Glomerular visceral epithelial cell (primary cell): ENCODE results near the gene HK1.
A peak's percentile ranks its signal among the peaks of the same experiment; 100 is the strongest.

ENCODE experiments used
- DNase-seq: peaks from one replicate; pipeline ENCODE4 v3.0.0-alpha.2; 2016; ENCODE audit errors: extremely low spot score

HK1 gene

GRCh38 chr10:69419096-69419743 lies 140.9 kb downstream of the HK1 start:
- DNase-seq, result no peak

- no peak for DNase-seq
These were observed 141.4 kb downstream of the HK1 start for GRCh38 chr10:69419744-69420126.

DNA sequence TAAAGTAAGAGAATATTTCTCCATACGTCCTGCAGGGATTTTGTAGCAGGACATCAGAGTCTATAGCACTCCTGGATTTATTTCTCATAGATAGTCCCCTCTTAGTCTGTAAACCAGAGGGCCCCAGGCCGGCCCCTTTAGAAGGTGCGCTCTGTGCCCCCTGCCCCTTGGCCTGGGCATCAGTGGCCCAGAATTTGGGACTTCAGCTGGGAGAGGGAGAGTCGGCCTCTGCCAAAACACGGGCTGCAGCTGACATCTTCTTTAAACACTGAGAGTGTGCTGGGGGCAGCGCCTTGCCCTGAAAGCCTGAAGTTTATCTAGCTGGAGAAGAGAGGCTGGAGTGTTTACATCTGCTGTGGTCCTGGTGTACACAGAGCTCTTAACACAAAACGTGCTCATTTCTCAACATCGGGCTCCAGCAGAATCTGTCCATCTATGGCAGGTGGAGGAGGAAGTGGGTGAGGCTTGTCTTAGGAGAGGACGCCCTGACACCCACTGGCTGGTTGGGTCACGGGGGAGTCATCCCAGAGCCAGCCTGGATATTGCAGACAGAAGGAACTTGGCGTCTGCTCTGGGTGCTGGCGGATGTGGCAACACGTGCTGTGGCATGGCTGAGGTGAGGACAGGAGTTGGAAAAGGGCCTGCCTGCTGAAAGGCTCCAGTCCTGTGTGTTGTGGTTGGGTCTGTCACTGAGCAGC lies 143.5 kb downstream of the HK1 start:
- no peak for DNase-seq

- DNase-seq, result no peak
These were observed 144.4 kb downstream of the HK1 start for GRCh38 chr10:69422676-69423075.

DNA sequence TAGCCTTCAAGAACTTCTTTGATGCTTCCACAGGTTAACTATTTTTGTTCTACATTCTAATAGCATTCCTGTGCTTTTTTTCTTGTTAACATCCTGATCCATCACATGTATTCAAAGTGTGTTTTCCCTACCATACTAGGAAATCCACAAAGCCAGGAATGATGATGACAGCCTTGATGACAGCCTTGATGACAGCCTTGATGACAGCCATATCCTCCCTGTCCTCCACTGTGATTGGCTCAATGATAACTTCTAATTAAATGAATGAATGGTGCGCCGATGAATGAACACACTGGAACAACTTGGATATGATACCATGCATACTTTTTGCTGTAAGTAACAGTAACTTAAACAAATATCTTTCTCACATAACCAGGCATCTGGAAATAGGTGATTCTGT lies 146.7 kb downstream of the HK1 start:
- DNase-seq, result no peak

DNA sequence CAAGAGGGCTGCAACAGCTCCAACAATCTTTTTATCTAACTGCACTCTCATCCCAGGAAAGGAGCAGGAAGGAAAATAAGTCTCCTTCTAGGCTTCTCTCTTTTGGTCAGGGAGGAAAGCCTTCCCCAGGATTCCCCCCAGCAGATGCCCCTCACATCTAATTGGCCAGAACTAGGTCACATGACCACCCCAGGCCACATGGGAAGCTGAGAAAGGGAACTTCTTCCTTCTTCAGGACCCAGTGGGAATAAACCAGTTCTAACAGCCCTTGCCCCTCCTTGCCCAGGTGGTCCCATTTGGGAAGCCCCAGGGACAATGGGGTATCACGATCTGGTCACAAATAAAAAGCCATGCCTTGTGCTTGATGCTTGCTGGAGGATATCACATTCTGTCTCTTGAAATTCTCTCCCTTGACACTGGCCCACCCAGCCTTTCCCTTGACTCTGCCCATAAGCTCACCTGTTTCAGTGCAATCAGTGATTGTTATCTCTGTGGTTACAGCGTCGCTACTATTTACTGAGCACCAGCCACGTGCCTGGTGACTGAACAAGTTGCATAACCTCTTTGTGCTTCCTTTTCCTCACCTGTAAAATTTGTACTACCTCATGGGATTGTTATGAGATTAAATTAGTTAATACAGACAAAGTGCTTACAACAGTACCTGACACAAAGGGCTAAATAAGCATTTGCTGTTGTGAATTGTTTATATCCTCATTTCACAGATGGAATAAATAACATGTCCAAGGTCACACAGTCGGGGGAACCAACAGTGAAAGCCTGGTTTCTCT lies 147.4 kb downstream of the HK1 start:
- no peak for DNase-seq

DNA sequence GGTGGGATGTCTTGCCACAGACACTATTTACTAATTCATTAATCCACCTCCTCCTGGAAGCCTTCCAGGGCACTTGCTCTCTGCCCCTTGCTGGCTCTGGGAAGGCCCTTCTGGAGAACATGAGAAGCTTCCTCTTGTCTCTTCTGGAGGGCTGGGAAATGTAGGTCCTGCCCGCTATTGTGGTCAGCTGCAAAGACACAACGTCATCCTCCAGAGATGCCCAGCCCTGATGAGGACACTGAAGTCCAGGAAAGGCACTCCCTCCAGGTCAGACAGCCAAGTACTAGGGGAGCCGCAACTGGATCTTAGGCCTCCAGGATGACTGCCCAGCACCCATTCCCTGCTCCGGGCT lies 148.1 kb downstream of the HK1 start:
- DNase-seq, result no peak

GRCh38 chr10:69428165-69428564 lies 149.9 kb downstream of the HK1 start:
- DNase-seq, result no peak

DNA sequence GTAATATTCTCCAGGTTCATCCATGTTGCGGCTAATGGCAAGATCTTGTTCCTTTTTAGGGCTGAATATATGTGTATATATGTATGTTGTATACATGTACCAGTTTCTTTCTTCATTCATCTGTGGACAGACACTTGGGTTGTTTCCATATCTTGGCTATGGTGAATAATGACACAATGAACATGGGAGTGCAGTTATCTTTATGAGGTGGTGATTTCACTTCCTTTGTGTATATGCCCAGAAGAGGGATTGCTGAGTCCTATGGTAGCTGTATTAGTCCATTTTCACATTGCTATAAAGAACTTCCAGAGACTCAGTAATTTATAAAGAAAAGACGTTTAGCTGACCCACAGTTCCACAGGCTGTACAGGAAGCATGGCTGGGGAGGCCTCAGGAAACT lies 155.9 kb downstream of the HK1 start:
- DNase-seq, result no peak

DNA sequence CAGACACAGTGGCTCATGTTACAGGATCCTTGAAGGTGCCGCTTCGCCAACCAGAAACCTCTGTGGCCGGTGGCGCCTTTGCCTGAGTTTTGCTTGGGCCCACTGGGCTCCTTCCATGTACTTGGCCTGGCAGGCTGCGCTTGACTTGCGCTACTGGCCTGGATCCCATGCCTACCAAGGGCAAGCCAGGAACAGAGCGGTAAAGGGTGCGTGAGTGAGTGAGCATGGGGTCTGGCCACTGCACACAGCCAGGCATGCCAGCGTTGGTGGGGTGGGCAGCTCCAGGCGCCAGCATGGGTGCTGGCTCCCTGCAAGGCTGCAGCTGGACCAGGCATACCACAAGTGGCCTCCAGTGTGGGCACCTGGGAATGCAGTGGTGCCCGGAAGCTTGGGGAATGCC lies 156.6 kb downstream of the HK1 start:
- DNase-seq, result no peak

- no peak for DNase-seq
These were observed 157.7 kb downstream of the HK1 start for GRCh38 chr10:69435966-69436520.

GRCh38 chr10:69437321-69438259 lies 159.3 kb downstream of the HK1 start:
- no peak for DNase-seq

- DNase-seq, result peak; percentile 59
These were observed 160.4 kb downstream of the HK1 start for GRCh38 chr10:69438536-69439349.

GRCh38 chr10:69439350-69439739 lies 161.0 kb downstream of the HK1 start:
- DNase-seq, result peak; percentile 74

GRCh38 chr10:69439813-69440506 lies 161.7 kb downstream of the HK1 start:
- peak; percentile 68 for DNase-seq

- DNase-seq, result no peak
These were observed 165.1 kb downstream of the HK1 start for GRCh38 chr10:69443354-69443753.

GRCh38 chr10:69445041-69445440 lies 166.7 kb downstream of the HK1 start:
- no peak for DNase-seq

- no peak for DNase-seq
These were observed 167.9 kb downstream of the HK1 start for GRCh38 chr10:69446229-69446628.

- peak; percentile 42 for DNase-seq
These were observed 168.4 kb downstream of the HK1 start for GRCh38 chr10:69446650-69447151.

GRCh38 chr10:69449841-69450240 lies 171.5 kb downstream of the HK1 start:
- DNase-seq, result peak; percentile 63
